A549 (cell line): ENCODE measurements around the gene SND1. TPM values are rescaled to one million over a fixed set of nuclear protein-coding genes. Genes with fewer than 3 reads are reported as not detected.
A peak's percentile ranks its signal among the peaks of the same experiment; 100 is the strongest.

Experiments used
- ATAC-seq, 2 experiments: fragments of 200-7000 bp in 1 of 2; fragments of >200 bp in 1 of 2; cut with Nextera tagmentation in 1 of 2; cut with Tn5 transposase in 1 of 2; 3 replicates each; pipeline versions ENCODE4 v1.8.0 to v1.9.1; 2018 to 2020; ENCODE audit warnings: mild to moderate bottlenecking in 1 of 2, moderate library complexity in 1 of 2
- CTCF ChIA-PET: fragments of 300-600 bp; sonication (Branson Sonifier 250); formaldehyde crosslinking; extraction: SDS; loops from one replicate; lab custom pipeline; 2021; ENCODE audit warnings: antibody characterized with exemption, inconsistent platforms; lab: Yijun Ruan, JAX
- POLR2A ChIA-PET: fragments of 350-600 bp; formaldehyde crosslinking; extraction: SDS; loops from one replicate; lab custom pipeline; 2021; ENCODE audit warnings: antibody characterized with exemption, inconsistent platforms; lab: Yijun Ruan, JAX
- DNase-seq, 2 experiments: peaks; one replicate each; pipeline versions ENCODE4 v3.0.0 to v3.0.0-alpha.2; 2011 to 2016; ENCODE audit warnings: low read depth in 1 of 2, low spot score in 1 of 2
- FAIRE-seq: peaks from 2 replicates; lab custom pipeline; 2011; peaks lifted over from hg19 to GRCh38; lab: Jason Lieb, UNC
- H3K27ac ChIP-seq, 2 experiments: fragments of >200 bp; sonication (Bioruptor Twin); formaldehyde crosslinking; 3 replicates each; pipeline ENCODE4 v1.5.1; 2016 to 2017
- H3K4me1 ChIP-seq: fragments of >200 bp; sonication (Bioruptor Twin); formaldehyde crosslinking; 3 replicates; pipeline ENCODE4 v1.6.1; 2016
- H3K4me2 ChIP-seq: fragments of >200 bp; sonication (Bioruptor Twin); formaldehyde crosslinking; 3 replicates; pipeline ENCODE4 v1.6.1; 2016
- H3K4me3 ChIP-seq: fragments of >200 bp; sonication (Bioruptor Twin); formaldehyde crosslinking; 3 replicates; pipeline ENCODE4 v1.5.1; 2016
- H3K9me3 ChIP-seq: fragments of >200 bp; sonication (Bioruptor Twin); formaldehyde crosslinking; 3 replicates; pipeline ENCODE4 v1.6.1; 2016
- JUNB ChIP-seq: fragments of >200 bp; sonication (Bioruptor Twin); formaldehyde crosslinking; IDR thresholded peaks from 2 replicates; pipeline ENCODE4 v1.6.1; 2016
- MAFK ChIP-seq: fragments of 450-650 bp; IDR thresholded peaks from 2 replicates; pipeline ENCODE4 v1.6.1; 2014; ENCODE audit not compliant: partially characterized antibody
- MAX ChIP-seq: IDR thresholded peaks from 2 replicates; pipeline ENCODE4 v1.6.1; 2012
- WGBS: methylation state at CpG from one replicate; pipeline ENCODE4 v1.1.6; 2017; ENCODE audit errors: missing lambda C conversion rate; 5-methylcytosine and 5-hydroxymethylcytosine counted together
- polyA plus RNA-seq, 4 experiments: library from polyadenylated mRNA; depleted of rRNA in 3 of 4; stranded (reverse); fragments of >200 nt; fragmentation: RNase III in 1 of 4; extraction: RNeasy Plus Mini Kit Qiagen cat#74134 plus additional on column Dnase treatment in 1 of 4; gene quantifications; 2 replicates in 3 of 4; 3 replicates in 1 of 4; pipeline ENCODE4 v1.2.3, GENCODE V29; 2011 to 2017
- small RNA-seq, 6 experiments: library from RNA; depleted of rRNA; stranded (forward); fragments of <200 nt; gene quantifications; one replicate each; pipeline ENCODE3, GENCODE V24; 2012

Gene SND1
- polyA plus RNA-seq, 2 of the 4 experiments (the other 2 are of a cell fraction) = 102 to 138 TPM

- Histone ChIP-seq H3K27ac (no peak overlapping the region), H3K4me3 (no peak overlapping the region), H3K9me3 (peaks cover 24% of the 10 kb centered on the region), H3K4me2 (no peak overlapping the region), H3K4me1 (peaks cover 8% of the 10 kb centered on the region)
- 31% methylated on average over 3 of the region's 3 CpGs for WGBS
- CTCF ChIA-PET = interaction anchor here (1.0 to 9.0 kb wide), 2 partner anchors 52 to 69 kb away, joined by 3 to 202 read pairs; no protein-coding TSS in a partner anchor
- no peak for ATAC-seq
- no peak for DNase-seq
- POLR2A ChIA-PET = no interaction called here
- TF ChIP-seq JUNB = no peak
- FAIRE-seq = no peak
Measured at GRCh38 chr7:128139406-128139805, 487.4 kb downstream of the SND1 start.

- H3K4me2 ChIP-seq = no peak overlapping the region
- H3K27ac ChIP-seq = no peak overlapping the region
- DNase-seq (no peak), FAIRE-seq (no peak), ATAC-seq (no peak)
- no peaks in the 10 kb centered on the region for H3K4me1 ChIP-seq
- H3K4me3 ChIP-seq = no peak overlapping the region
- ChIA-PET POLR2A (no interaction called here), CTCF (interaction anchor here (0.6 to 9.0 kb wide), 3 partner anchors 11 to 493 kb away, joined by 3 to 202 read pairs (median 3); no protein-coding TSS in a partner anchor)
- H3K9me3 ChIP-seq = peaks cover 24% of the 10 kb centered on the region
- 50% methylated on average over 6 of the region's 6 CpGs for WGBS
- TF ChIP-seq MAX (no peak), MAFK (peak; percentile 53)
Measured at GRCh38 chr7:128141683-128142195, 489.7 kb downstream of the SND1 start.

Small RNA genes within 50 kb of the gene (small RNA-seq; reads per million reads assigned to genes)
- 0 reads per million in 6 experiments for gene MIR593

Other genes with a start within 250 kb of the SND1 start
- gene GCC1, start 66.6 kb upstream of the SND1 start, polyA plus RNA-seq (2011; rRNA removed) = 15.7 and 15.8 TPM in 2 replicates
- 11.8 to 13.4 TPM (median 12.5 TPM) in 3 replicates for gene GCC1, start 66.6 kb upstream of the SND1 start, polyA plus RNA-seq (2017; fragmentation: RNase III; extraction: RNeasy Plus Mini Kit Qiagen cat#74134 plus additional on column Dnase treatment)
- 150 and 163 TPM in 2 replicates for gene ARF5, start 63.8 kb upstream of the SND1 start, polyA plus RNA-seq (2011; rRNA removed)
- 163 to 175 TPM (median 172 TPM) in 3 replicates for gene ARF5, start 63.8 kb upstream of the SND1 start, polyA plus RNA-seq (2017; fragmentation: RNase III; extraction: RNeasy Plus Mini Kit Qiagen cat#74134 plus additional on column Dnase treatment)
- gene FSCN3, start 58.5 kb upstream of the SND1 start, polyA plus RNA-seq (2011; rRNA removed) = 0.09 and 0.31 TPM in 2 replicates
- 0.15 to 0.42 TPM (median 0.26 TPM) in 3 replicates for gene FSCN3, start 58.5 kb upstream of the SND1 start, polyA plus RNA-seq (2017; fragmentation: RNase III; extraction: RNeasy Plus Mini Kit Qiagen cat#74134 plus additional on column Dnase treatment)
- gene PAX4, start 34.1 kb upstream of the SND1 start, polyA plus RNA-seq (2011; rRNA removed) = not detected in 2 replicates
- not detected in 3 replicates for gene PAX4, start 34.1 kb upstream of the SND1 start, polyA plus RNA-seq (2017; fragmentation: RNase III; extraction: RNeasy Plus Mini Kit Qiagen cat#74134 plus additional on column Dnase treatment)